AG09309 (cell line): ENCODE data around the gene NANS.
"Not testable (repeated sequence)": the region's sequence is repeated elsewhere in the genome, so short reads cannot be mapped to it uniquely, and the experiment has no call there.

Experiments used
- DNase-seq: peaks from one replicate; pipeline ENCODE4 v3.0.0-alpha.2; 2010; ENCODE audit warnings: low read depth
- H3K4me3 ChIP-seq: 2 replicates; pipeline ENCODE4 v1.5.1; 2011; ENCODE audit warnings: mild to moderate bottlenecking, low read depth, low read length, moderate library complexity; ENCODE audit not compliant: control insufficient read depth
- CTCF ChIP-seq: IDR thresholded peaks from 2 replicates; pipeline ENCODE4 v1.5.1; 2011; ENCODE audit warnings: mild to moderate bottlenecking, low read depth, low read length, inconsistent platforms; ENCODE audit not compliant: insufficient read depth, control insufficient read depth; ENCODE audit errors: missing control alignments

Gene NANS

DNA sequence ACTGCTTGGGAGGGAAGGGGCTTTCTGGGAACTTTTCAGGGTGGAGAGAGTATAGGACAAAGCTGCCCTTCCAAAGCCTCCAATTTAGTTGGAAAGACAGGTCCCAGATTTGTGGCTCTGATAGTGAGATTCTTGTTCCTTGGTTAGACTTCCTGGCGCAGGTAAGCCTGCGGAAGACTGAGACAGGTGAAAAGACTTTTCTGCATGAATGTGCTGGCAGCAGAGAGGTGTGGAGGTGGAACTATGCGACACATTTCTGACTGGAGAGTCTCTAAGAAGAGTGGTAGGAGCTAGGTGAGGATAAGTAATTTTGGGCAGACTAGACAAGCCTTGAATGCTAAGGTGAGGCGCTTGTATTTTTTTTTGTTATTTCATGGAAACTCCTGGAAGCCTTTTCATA is 29.9 kb downstream of the NANS start:
- no peak overlapping the region for H3K4me3 ChIP-seq
- TF ChIP-seq CTCF: no peak

GRCh38 chr9:98087420-98088354 is 31.2 kb downstream of the NANS start:
- TF ChIP-seq CTCF: no peak
- no peak overlapping the region for H3K4me3 ChIP-seq
- no peak for DNase-seq

More for the DNA sequence above, 29.9 kb downstream of the NANS start:
- no peak for DNase-seq

DNA sequence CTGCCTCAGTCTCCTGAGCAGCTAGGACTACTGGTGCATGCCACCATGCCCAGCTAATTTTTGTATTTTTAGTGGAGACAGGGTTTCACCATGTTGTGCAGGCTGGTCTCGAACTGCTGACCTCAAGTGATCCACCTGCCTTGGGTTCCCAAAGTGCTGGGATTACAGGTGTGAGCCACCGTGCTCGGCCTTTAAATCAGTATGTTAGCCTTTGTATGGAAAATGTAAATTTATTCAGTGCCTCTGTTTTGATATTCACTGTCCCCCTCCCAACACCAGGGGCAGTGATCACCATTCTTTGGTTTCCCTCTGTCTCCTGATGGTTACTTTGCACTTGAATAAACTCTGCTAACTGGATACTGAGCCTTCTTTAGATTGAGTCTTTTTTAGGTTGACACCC is 34.1 kb downstream of the NANS start:
- not testable (repeated sequence) for DNase-seq, H3K4me3 ChIP-seq

DNA sequence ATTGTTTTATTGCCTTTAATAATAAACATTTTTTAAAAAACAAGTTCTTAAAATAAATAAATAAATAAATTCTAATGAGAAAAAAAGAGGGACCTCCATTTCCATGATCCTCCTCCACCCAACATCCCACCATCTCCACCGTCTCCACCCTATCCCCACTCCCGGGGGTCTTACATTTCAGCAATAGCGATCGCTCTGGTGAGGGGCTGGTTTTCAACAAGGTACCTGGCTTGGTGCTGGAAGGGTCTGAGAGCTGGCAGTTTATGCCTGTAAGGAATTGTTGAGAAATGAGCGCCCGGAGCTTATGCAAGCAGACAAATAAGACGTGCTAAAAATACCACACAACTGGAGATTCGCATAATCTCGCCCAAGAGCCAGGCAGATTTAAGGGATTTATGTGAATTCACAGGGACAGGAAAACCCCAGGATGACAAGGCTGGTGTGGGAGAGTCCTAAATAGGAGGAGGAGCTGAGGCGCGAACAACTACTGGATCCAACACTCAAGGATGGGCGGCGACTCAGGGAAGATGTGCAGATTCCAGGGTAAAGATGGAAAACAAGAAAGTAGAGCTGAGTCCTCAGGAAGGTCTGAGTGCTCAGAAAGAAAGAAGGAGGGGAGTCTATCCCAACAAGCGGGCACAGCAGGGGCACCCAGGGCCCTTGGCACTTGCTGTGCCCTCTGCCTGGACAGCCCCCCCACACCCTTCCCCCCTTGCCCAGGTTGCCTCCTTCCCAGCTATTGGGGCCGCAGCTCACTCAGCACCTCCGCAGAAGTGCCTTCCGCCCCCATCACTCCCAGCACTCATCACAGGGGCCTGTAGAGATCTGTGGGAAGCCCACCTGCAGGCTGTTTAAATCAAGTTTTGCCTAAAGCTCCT is 35.4 kb downstream of the NANS start:
- no peak overlapping the region for H3K4me3 ChIP-seq
- TF ChIP-seq CTCF: no peak
- no peak for DNase-seq

- TF ChIP-seq CTCF: no peak
- H3K4me3 ChIP-seq: no peak overlapping the region
- no peak for DNase-seq
Observed at GRCh38 chr9:98092613-98092931, 36.0 kb downstream of the NANS start.

- TF ChIP-seq CTCF: no peak
- DNase-seq: no peak
Observed at GRCh38 chr9:98094316-98094715, 37.8 kb downstream of the NANS start.

GRCh38 chr9:98094851-98095250 is 38.3 kb downstream of the NANS start:
- no peak for DNase-seq
- no peak overlapping the region for H3K4me3 ChIP-seq

More at GRCh38 chr9:98094316-98094715, 37.8 kb downstream of the NANS start:
- no peak overlapping the region for H3K4me3 ChIP-seq

More at GRCh38 chr9:98094851-98095250, 38.3 kb downstream of the NANS start:
- TF ChIP-seq CTCF: no peak
